ENCODE data around the gene INTS4.
"Not testable (repeated sequence)": the region's sequence is repeated elsewhere in the genome, so short reads cannot be mapped to it uniquely, and the experiment has no call there.

The INTS4 gene

DNA sequence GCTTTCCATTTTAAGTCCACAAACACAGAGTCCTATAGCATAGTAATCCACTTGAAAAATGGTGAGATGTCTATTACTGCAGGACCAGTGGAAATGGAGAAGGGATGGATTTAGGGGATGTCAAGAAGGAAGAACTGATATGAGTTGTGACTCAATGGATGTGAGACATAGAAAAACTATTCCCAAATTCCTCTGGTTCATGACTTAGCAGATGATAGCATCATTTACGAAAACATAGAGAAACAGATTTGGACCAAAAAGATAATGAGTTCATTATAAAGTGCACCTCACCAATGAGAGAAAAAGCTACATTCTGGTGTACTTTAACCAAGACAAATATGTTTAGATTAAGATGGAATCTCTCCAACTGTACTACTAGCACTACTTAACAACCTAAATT is 51.2 kb downstream of the INTS4 start:
- not testable (repeated sequence) for DNase-seq

DNA sequence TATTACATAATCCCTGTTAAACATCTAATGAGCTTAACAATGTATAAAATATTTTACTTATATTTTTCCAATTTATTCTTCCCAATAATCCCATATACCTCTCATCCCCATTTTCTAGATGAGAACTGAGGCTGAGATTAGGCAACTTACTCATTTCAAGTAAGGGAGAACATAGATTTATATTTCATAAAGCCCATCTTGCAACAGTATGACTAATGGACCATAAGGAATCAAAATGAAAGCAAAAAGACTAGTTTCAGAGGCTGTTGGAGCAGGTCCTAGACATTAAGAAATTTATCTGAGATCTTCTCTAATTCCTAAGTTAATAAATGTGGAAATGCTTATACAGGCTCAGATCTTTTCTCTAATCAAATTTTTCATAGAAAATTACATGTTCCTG is 52.0 kb downstream of the INTS4 start:
- not testable (repeated sequence) for DNase-seq

DNA sequence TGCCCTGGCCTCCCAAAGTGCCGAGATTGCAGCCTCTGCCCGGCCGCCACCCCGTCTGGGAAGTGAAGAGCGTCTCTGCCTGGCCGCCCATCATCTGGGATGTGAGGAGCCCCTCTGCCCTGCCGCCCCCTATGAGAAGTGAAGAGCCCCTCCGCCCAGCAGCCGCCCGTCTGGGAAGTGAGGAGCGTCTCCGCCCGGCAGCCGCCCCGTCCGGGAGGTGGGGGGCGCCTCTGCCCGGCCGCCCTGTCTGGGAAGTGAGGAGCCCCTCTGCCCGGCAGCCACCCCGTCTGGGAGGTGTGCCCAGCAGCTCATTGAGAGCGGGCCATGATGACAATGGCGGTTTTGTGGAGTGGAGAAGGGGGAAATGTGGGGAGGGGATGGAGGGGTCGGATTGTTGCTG is 60.9 kb downstream of the INTS4 start:
- not testable (repeated sequence) for DNase-seq

DNA sequence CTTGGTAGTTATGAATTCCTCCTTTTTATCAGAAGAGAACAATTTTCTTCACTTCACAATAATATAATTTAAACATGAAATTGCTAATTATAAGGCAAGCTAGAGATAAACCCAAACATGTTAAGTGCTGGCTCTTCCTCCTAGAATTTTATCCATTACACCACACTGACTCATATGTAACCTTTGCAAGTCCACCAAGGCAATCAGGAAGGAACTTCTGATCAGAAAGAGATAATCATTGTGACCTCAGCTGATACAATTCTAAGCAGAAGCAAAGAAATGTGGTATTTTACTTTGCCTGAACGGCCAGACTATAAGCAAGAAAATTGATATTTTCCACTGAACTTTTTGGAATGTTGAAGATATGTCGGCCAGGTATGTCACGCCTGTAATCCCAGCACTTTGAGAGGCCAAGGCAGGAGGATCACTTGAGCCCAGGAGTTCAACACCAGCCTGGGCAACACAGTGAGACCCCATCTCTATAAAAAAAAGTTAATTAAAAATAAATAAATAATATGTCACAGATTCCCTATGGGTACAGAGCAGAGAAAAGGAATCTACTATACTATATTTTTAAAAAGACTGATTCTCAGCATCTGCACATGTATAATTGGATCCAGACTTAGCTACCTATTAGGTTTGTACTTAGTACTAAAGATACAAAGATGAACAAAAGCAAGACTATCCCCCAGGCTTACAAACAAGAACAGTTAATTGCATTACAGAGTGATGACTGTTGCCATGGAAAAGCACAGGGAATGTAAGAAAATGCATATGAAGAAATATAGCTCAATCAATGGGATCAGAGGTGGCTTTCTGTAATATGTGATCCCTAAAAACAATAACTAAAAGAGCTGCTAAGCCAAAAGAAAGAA is 63.9 kb downstream of the INTS4 start:
- DNase-seq: not testable (repeated sequence)

DNA sequence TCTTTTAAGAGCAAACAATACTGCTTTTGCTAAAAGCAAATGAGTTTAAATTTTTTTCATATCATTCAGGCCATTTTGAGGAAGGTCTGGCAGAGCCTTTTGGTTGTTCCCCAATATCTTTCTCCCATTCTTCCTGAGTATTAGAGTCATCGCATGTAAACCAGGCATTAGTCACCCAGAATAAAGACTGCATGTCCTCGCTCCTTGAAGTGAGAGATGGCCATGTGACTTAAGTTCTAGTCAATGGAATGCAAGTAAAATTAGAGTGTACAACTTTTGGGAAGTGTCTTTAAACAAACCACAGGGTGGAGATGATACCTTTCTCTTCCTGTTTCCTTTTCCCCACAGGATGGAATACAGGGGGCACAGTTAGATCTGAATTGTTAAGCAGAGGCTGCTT is 76.8 kb downstream of the INTS4 start:
- not testable (repeated sequence) for DNase-seq

DNA sequence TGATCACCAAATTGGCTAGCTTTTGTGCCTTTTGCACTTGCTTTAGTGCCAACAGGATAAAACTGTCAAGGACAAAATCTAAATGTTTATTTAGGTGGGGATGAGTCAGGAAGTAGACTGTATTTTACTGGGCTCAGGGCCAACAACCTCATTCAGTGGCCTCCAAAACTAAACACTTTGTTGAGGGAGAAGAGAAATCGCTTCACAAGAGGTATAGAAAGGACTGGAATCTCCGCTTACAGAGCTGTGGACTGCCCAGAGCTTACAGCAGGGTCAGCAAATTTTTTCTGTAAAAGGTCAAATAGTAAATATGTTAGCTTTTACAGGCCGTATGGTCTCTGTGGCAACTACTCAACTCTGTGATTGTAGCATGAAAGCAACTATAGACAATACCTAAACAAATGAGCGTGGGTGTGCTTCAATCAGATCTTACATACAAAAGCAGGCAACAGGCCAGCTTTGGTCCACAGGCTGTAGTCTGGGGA is 80.1 kb downstream of the INTS4 start:
- DNase-seq: not testable (repeated sequence)

DNA sequence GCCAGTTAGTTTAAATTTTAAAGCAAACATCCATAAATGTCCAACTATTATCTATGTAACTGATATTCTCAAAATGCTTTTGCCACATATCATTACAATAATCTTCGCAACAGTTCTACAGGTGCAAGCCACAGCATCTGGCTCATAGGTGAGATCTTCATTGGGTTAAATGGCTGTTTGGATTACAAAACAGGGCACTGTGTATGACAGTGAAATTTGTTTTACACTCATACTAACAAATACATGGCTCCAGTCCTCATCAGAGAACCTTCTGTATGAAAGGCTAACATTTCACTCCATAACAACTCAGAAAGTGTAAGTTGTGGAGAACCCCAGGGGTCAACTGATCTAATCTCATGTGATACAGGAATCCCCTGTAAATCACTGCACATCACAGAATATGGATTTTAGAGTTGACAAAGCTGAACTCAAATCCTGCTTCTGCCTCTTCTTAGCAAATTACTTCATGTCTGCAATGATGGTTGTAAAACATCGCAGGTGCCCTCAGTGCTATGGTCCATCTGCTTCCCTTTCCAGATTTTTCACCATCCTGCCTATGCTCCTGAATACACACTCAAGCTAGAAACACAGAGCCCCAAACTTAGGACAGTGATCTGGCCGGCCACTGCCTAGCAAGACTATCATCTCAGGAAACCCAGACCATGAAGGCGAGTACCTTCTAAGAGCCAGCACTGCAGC is 80.7 kb downstream of the INTS4 start:
- DNase-seq: not testable (repeated sequence)

DNA sequence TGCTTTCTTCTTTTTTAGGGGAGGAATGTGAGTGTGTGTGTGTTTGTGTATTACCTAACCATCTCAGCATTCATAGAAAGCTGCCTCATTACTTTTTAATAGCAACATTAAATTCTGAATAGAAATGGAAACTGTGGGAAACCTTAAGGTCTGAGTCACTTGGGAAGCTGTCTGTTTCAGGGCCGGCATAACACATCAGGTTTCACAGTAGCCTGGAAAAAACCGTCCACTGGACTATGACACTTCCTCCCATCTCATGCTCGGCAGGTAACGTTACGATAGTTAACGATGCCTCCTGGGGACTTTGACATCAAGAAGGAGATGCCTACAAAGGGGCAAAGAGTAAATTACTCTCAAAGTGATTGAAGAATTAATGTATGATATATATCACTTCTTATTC is 83.6 kb downstream of the INTS4 start:
- DNase-seq: not testable (repeated sequence)

DNA sequence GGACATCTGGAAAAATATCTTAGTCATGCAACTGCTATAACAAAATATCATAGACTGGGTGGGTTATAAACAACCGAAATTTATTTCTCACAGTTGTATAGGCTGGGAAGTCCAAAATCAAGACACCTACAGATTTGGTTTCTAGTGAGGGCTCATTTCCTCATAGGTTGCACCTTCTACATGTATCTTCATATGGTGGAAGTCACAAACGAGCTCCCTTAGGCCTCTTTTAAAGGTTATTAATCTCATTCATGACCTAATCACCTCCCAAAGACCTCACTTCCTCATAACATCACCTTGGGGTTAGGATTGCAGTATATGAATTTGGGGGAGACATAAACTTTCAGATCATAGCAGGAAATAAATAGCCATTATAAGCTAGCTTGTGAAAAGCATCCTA is 85.2 kb downstream of the INTS4 start:
- DNase-seq: no peak

DNA sequence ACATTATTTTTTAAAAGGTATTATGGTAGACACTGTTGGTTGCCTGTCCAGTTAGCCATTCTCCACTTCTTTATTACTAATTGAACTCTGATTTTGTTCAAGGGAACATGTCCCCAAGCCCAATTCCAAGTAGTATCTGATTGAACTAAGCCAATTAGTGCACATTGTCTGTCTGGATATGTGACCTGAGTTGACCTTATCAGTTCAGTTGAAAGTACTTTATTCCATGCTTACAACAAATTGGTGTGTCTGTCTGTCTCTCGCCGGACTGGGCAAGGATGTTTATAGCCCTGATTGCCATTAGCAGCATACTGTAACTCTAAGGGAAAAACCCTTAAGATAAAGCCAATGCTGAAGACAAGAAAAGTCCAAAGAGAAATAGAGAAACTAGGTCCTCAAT is 85.6 kb downstream of the INTS4 start:
- DNase-seq: no peak

DNA sequence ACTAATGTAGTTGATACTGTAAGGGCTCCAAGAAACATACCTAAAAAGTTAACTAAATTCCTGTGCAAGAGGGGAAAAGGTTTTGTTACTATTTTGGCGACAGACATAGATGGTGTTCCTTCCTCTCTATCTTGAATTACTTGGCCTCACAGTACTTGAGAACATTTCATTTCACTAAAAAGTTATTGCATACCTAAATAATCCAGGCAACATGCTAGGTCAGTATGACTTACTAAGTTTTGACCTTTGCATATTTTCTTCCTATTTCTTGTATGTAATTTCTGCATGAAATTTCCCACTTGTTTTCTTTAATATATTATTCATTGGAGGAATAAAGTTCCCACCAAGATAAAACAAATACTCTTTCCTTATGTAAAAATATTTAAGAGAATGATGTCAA is 99.5 kb downstream of the INTS4 start:
- DNase-seq: not testable (repeated sequence)

DNA sequence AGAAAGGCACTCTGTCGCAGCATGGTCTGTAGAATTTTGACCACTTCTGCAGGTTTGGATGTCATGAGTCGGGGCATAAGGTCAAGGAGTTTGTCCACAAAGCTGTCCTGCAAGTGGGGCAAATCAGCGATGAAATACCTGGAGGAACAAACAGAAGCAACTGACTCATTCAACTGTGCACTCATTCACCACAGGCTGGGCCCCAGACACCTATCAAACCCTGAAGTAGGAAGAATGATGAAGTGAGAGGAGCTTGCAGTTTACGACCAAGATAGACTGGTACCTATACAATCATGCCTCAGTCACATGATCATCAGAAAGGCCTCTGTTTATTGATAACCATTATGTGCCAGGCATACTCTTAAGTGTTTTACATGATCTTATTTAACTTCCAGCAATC is 102.8 kb downstream of the INTS4 start:
- DNase-seq: not testable (repeated sequence)

DNA sequence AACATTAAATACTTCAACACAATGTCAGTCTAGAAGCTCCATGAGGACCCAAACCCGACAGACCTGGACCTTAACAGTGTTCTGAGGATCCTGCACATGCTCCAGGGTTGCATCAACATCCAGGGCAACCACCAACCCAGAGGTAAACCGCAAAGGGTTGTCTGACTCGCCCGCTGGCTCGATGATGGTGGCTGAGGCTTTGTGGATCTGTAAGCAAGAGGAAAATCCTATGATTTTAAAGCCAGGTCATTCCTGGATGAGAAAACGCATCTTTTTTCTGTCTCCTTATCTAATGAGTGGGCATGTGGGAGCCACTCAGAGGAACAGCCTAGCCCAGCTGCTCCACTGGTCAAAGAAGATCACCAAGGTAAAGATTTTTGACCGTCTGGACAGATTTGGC is 103.2 kb downstream of the INTS4 start:
- DNase-seq: not testable (repeated sequence)

DNA sequence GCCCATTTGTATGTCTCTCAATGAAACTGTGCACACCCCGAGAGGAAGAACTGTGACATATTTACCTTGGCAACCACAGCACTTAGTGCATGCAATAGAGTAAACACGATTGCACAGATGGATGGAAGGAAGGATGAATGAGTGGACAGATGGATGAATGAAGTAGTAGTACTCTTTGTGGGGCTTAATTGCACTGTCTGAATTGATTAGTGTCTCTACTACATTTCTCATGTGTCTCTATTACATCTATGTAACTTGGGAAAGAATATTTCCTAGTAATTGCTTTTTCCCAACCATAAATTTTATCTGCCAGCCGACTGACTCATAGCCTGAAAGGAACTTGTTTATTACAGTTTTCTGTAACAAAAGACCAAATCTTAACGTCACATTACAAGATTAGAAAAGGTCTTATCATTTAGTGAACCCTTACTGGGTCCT is 103.8 kb downstream of the INTS4 start:
- DNase-seq: not testable (repeated sequence)

DNA sequence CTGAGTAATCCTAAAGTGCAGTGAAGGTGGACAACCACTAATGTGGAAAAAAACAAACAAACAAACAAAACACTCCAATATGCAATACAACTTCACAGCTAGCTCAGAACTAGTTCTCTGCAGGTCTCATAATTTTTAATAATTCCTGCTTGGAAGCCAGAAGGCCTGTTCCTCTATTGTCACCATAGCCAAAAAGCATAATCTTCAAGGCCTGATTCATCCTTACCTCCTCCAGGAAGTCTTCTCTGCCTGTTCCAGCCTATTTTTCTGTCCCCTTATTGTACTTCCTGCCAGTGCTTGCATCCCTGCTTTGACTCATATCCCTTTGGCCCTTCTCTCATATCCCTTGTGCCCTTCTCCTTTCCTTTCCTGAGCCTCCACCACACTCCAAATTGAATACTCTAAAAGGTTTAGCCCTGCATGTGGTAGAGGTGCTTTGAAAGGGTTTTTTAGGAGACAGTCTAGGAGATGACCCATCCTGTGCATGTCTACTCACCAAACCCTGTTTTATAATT is 104.3 kb downstream of the INTS4 start:
- DNase-seq: not testable (repeated sequence)

DNA sequence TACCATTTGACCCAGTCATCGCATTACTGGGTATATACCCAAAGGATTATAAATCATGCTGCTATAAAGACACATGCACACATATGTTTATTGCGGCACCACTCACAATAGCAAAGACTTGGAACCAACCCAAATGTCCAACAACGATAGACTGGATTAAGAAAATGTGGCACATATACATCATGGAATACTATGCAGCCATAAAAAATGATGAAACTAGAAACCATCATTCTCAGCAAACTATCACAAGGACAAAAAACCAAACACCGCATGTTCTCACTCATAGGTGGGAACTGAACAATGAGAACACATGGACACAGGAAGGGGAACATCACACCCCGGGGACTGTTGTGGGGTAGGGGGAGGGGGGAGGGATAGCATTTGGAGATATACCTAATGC is 105.4 kb downstream of the INTS4 start:
- DNase-seq: not testable (repeated sequence)

DNA sequence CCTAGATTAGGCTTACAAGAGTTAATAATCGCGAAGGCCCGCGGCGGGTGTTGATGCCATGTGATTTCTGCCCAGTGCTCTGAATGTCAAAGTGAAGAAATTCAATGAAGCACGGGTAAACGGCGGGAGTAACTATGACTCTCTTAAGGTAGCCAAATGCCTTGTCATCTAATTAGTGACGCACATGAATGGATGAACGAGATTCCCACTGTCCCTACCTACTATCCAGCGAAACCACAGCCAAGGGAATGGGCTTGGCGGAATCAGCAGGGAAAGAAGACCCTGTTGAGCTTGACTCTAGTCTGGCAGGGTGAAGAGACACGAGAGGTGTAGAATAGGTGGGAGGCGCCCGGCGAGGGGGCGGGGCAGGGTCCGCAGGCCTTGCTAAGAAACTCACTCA is 108.1 kb downstream of the INTS4 start:
- no peak for DNase-seq

DNA sequence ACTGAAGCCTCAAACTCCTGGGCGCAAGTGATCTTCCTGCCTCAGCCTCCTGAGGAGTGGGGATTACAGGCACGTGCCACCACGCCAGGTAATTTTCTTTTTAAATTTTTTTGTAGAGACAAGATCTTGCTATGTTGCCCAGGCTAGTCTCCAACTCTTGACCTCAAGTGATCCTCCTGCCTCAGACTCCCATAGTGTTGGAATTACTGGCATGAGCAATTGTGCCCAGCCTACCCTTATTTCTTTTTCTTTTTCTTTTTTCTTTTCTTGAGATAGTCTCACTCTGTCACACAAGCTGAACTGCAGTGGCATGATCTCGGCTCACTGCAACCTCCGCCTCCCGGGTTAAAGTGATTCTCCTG is 109.7 kb downstream of the INTS4 start:
- DNase-seq: no peak

DNA sequence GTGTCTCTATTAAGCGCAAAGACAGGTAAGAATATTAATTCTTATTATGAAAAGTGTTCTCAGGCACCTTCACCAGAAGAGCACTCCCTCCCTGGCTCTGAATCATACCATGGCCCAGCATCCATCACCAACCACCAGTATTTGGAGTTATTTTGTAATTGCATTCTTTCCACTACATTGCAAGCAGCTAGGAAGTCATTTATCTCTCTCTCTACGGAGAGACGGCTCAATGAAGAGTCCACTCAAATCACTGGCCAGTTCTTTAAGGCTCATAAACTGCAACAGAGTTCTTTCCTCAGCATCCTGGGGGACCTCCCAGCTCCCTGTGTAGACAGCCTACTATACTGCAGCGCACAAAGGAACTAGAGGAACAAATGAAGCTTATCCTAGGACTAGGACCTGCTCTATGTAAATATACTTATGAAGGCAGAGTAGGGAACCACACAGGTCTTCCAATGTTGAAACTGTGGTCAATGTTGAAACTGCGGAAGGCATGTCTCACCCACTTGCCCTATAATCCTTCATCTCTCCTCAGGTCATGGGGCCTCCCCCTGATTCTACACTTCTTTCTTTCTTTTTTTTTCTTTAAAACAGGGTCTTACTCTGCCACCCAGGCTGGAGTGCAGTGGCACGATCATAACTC is 110.2 kb downstream of the INTS4 start:
- no peak for DNase-seq

DNA sequence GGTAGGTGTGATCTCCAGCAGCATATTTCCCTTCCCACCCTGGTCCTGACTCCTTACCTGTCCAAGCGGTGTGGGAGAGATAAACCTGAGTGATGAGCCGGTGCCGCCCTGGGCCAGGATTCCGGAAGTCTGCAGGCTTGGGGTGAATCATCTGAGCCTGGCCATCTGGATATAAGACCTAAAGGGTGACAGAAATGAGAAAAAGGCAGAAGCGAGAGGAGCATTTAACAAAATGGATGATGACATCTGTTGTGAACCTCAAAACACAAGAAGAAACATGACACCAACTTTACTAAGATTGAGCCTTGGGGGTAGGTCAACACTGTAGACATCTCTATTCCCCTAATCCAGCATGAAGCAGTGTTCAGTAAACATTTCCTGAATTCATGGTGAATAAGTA is 110.7 kb downstream of the INTS4 start:
- no peak for DNase-seq

DNA sequence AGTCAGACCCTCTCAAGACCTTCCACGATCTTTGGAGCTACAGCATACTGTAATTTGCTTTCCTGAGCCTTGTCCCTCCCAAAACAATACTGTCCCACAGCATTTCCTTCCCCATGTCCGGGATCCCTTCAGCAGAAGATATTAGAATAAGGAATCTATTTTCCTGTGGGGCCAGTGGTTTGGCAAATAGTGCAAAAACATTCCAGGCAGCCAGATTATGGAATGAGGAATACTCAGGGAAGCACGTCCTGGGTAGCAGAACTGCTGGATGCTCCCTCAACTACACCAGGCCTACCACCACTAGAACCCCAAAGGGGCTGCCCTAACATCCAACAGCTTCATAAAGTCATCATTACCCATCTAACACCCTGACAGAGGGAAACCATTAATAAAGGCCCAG is 112.1 kb downstream of the INTS4 start:
- no peak for DNase-seq

DNA sequence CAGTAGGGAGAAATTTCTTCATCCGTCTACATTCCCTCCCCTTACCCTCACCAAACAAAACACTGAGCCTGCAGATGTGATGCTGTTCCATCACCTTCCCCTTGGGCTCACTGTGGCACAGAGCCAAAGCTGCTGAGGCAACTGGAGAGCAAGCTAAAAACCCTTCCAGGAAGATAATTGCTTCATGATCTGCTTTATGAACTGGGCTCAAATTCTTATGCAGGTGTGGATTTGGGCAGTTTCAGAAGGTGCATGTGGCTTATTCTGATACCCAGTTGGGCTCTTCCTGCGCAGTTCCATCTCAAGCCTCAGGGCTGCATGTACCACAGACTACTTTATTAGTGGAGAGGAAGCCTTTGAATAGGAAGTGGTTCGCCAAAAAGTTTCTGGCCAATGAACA is 115.2 kb downstream of the INTS4 start:
- DNase-seq: no peak

DNA sequence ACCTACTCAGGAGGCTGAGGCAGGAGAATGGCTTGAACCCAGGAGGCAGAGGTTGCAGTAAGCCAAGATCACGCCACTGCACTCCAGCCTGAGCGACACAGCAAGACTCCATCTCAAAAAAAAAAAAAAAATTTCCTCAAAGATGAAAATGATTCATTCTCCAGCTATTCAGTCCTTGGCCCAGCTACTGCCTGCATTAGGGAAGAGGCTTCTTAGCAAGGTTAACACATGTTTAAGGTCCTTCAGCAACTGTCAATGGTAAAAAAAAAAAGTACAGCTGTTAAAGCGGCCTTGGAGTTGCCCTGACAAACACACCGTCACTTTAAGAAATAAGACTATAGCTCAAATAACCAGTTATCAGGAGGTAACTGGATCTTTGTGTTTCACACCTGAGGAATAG is 116.2 kb downstream of the INTS4 start:
- not testable (repeated sequence) for DNase-seq
